Calu3 (cell line): ENCODE data around the gene KCNH2. TPM values are rescaled to one million over a fixed set of nuclear protein-coding genes. Genes with fewer than 3 reads are reported as not detected.

Source experiments
- BruUV-seq: library from RNA; stranded (reverse); fragments of 400-500 nt; replicated peaks from 2 replicates; lab custom pipeline; 2021; lab: Mats Ljungman, UMichigan
- CTCF ChIA-PET: fragments of 300-600 bp; sonication (Branson Sonifier 250); formaldehyde crosslinking; loops from one replicate; lab custom pipeline; 2022; ENCODE audit warnings: antibody characterized with exemption; lab: Charles Lee
- DNase-seq: peaks from one replicate; pipeline ENCODE4 v3.0.0; 2022
- H3K27ac Mint-ChIP-seq: one replicate; pipeline ENCODE4 v1.8.0; 2022; ENCODE audit warnings: mixed read lengths; ENCODE audit not compliant: unreplicated experiment
- H3K27me3 Mint-ChIP-seq: one replicate; pipeline ENCODE4 v1.8.0; 2022; ENCODE audit warnings: mixed read lengths; ENCODE audit not compliant: unreplicated experiment
- H3K36me3 Mint-ChIP-seq: one replicate; pipeline ENCODE4 v1.8.0; 2022; ENCODE audit warnings: mild to moderate bottlenecking, moderate library complexity, mixed read lengths; ENCODE audit not compliant: insufficient read depth, unreplicated experiment
- H3K4me1 Mint-ChIP-seq: one replicate; pipeline ENCODE4 v1.8.0; 2022; ENCODE audit warnings: mild to moderate bottlenecking, low read depth, mixed read lengths; ENCODE audit not compliant: unreplicated experiment
- H3K4me3 Mint-ChIP-seq: one replicate; pipeline ENCODE4 v1.8.0; 2022; ENCODE audit warnings: mild to moderate bottlenecking, low read depth, moderate library complexity, mixed read lengths; ENCODE audit not compliant: unreplicated experiment
- H3K9me3 Mint-ChIP-seq: one replicate; pipeline ENCODE4 v1.8.0; 2022; ENCODE audit warnings: low read depth, mixed read lengths; ENCODE audit not compliant: unreplicated experiment
- CTCF ChIP-seq: fragments of 200-600 bp; IDR thresholded peaks from one replicate; pipeline ENCODE4 v1.8.0; 2022; ENCODE audit warnings: antibody characterized with exemption; ENCODE audit not compliant: unreplicated experiment
- intact Hi-C: fragments of 100-400 bp; cut with micrococcal nuclease; formaldehyde crosslinking; loops from one replicate; pipeline ENCODE4 v1.10.0; 2022; ENCODE audit not compliant: unreplicated experiment
- total RNA-seq: library from RNA; stranded (reverse); gene quantifications from 2 replicates; pipeline ENCODE4 v1.2.3, GENCODE V29; 2022

The KCNH2 gene
- total RNA-seq, 1 experiment from 2014 or later: 0.45 TPM

- peaks cover 26% of the 10 kb centered on the region for H3K4me1 Mint-ChIP-seq
- peaks cover 5% of the 10 kb centered on the region for H3K36me3 Mint-ChIP-seq
- H3K4me3 Mint-ChIP-seq: no peak overlapping the region
- BruUV-seq: no TSS peak
- TF ChIP-seq CTCF: no peak
- H3K27me3 Mint-ChIP-seq: peaks cover 60% of the 10 kb centered on the region
- intact Hi-C loops: no loop called here
- CTCF ChIA-PET: interaction anchor here (0.9 kb wide), 1 partner anchor 54 kb away, joined by 3 read pairs; no protein-coding TSS in a partner anchor
- H3K9me3 Mint-ChIP-seq: no peaks in the 10 kb centered on the region
- no peak overlapping the region for H3K27ac Mint-ChIP-seq
- DNase-seq: no peak
Measured at GRCh38 chr7:151016505-151016904, 38.4 kb upstream of the KCNH2 start.

GRCh38 chr7:151015967-151016366, 37.8 kb upstream of the KCNH2 start:
- no peak overlapping the region for H3K4me3 Mint-ChIP-seq
- no TSS peak for BruUV-seq
- DNase-seq: no peak
- TF ChIP-seq CTCF: no peak
- H3K4me1 Mint-ChIP-seq: peaks cover 26% of the 10 kb centered on the region
- peaks cover 54% of the 10 kb centered on the region for H3K27me3 Mint-ChIP-seq
- intact Hi-C loops: no loop called here
- CTCF ChIA-PET: no interaction called here
- no peak overlapping the region for H3K27ac Mint-ChIP-seq
- H3K9me3 Mint-ChIP-seq: no peaks in the 10 kb centered on the region
- peaks cover 5% of the 10 kb centered on the region for H3K36me3 Mint-ChIP-seq

GRCh38 chr7:151014950-151015349, 36.8 kb upstream of the KCNH2 start:
- peaks cover 5% of the 10 kb centered on the region for H3K36me3 Mint-ChIP-seq
- no peak overlapping the region for H3K27ac Mint-ChIP-seq
- DNase-seq: no peak
- H3K9me3 Mint-ChIP-seq: no peaks in the 10 kb centered on the region
- H3K4me3 Mint-ChIP-seq: no peak overlapping the region
- CTCF ChIA-PET: interaction anchor here (0.5 kb wide), 1 partner anchor 124 kb away, joined by 4 read pairs; no protein-coding TSS in a partner anchor
- no TSS peak for BruUV-seq
- H3K27me3 Mint-ChIP-seq: peaks cover 44% of the 10 kb centered on the region
- TF ChIP-seq CTCF: no peak
- peaks cover 26% of the 10 kb centered on the region for H3K4me1 Mint-ChIP-seq
- intact Hi-C loops: no loop called here

- CTCF ChIA-PET: no interaction called here
- no TSS peak for BruUV-seq
- H3K9me3 Mint-ChIP-seq: no peaks in the 10 kb centered on the region
Measured at GRCh38 chr7:151013733-151014497, 35.8 kb upstream of the KCNH2 start.

More at GRCh38 chr7:151013733-151014497, 35.8 kb upstream of the KCNH2 start:
- Mint-ChIP-seq H3K36me3 (no peaks in the 10 kb centered on the region), H3K27me3 (peaks cover 34% of the 10 kb centered on the region), H3K4me1 (peaks cover 26% of the 10 kb centered on the region), H3K27ac (no peak overlapping the region), H3K4me3 (no peak overlapping the region)
- no peak for DNase-seq
- TF ChIP-seq CTCF: no peak
- intact Hi-C loops: no loop called here
